Hematopoietic multipotent progenitor cell treated with erythropoietin and hydrocortisone succinate and interleukin-3 and kit ligand, for 6 days (in vitro differentiated cells): Measurements from ENCODE around the gene HTT-AS.

Experiments
- DNase-seq: peaks from one replicate; pipeline ENCODE4 v3.0.0-alpha.2; 2015

HTT-AS gene

DNA sequence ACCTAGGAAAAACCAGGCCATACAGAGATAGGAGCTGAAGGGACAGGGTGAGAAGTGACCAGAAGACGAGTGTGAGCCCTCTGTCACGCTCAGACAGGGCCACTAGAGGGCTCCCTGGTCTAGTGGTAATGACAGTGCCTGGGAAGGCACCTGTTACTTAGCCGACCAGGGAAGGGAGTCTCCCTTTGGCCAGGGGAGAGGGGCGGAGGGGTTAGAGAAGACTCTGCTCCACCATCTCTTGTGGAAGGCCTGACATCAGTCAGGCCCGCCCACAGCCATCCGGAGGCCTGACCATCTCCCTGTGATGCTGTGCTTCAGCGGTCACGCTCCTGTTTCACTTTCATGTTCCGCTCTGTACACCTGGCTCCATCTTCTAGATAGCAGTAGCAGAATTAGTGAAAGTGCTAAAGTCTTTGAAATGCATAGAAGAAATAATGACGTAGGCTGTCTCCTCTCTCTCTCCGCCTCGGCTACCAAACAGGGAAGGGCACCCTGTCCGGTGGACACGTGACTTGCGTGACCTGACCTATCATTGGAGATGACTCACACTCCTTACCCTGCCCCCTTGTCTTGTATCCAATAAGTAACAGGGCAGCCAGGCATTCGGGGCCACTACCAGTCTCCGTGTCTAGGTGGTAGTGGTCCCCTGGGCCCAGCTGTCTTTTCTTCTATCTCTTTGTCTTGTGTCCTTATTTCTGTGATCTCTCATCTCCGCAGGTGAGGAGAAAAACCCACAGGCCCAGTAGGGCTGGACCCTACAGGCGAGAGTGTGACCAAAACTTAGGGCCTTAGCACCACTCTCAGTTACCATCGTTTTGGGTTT, 26.7 kb downstream of the HTT-AS start:
- peak; percentile 84 for DNase-seq

DNA sequence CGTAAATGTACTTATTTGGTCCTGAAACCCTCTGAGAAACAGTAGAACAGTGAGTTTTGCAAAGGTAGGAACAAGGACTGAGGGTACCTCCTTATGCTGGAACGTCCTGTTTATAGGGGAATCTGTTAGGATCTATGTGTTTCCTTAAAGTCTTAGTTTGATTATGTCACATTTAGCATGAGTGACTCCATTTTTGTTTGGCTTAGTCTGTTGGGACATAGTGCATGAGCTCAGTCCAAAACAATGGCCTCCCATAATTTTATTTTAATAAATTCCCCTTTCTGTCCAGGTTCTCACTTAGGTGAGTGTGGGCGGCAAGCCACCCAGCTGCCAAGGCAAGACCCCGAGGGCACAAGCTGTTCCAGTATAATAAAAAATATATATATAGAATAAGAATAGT, 27.7 kb downstream of the HTT-AS start:
- DNase-seq = no peak

DNA sequence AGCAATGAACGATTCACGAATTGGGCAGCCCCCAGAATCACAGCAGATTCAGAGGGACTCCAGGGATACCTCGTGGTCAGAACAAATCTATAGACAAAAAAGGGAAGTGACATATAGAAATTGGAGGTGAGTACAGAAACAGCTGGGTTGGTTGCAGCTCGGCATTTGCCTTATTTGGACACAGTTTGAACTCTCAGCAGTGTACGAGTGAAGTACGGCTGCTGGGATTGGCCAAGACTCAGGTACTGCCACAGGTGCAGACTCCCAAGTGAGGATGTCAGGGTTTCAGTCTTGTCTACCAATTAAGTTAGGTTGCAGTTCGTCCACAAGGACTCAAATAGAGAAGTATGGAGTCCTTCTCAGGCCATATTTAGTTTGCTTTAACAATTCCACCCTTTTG, 28.2 kb downstream of the HTT-AS start:
- no peak for DNase-seq

DNA sequence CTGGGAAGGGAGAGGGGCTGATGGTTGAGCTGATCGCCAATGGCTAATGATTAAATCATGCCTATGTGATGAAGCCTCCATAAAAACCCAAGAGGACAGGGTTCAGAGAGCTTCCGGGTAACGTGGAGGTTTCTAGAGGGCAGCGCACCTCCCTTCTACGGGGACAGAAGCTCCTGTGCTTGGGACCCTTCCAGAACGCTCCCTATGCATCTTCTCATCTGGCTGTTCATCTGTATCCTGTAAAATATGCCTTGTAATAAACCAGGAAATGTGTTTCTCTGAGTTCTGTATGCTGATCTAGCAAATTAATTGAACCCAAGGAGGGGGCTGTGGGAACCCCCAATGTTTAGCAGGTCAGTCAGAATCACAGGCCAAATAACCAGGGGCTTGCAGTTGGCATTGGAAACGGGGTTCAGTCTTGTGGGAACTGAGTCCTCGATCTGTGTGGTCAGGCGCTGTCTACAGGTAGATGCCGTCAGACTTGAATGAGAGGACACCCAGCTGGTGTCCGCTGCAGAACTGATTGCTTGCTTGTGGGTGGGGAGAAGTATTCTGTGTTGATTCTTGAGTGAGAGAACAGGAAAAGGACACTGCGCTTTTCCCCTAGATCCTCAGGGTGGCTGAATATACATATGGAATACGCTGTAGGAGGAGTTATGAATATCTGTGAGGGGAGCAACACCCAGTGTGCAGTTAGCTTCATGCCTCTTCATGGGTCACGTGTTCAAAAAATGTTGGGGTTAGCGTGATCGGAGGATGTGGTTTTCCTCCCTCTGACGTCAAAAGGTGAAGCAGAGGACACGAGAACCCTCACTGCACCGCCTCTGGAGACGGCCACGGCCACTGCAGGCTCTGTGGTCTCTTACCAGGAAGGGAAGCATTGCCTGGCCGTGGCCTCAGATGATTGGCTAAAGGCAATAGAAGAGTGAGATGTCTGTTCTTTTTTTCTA, 29.2 kb downstream of the HTT-AS start:
- DNase-seq = peak; percentile 73

DNA sequence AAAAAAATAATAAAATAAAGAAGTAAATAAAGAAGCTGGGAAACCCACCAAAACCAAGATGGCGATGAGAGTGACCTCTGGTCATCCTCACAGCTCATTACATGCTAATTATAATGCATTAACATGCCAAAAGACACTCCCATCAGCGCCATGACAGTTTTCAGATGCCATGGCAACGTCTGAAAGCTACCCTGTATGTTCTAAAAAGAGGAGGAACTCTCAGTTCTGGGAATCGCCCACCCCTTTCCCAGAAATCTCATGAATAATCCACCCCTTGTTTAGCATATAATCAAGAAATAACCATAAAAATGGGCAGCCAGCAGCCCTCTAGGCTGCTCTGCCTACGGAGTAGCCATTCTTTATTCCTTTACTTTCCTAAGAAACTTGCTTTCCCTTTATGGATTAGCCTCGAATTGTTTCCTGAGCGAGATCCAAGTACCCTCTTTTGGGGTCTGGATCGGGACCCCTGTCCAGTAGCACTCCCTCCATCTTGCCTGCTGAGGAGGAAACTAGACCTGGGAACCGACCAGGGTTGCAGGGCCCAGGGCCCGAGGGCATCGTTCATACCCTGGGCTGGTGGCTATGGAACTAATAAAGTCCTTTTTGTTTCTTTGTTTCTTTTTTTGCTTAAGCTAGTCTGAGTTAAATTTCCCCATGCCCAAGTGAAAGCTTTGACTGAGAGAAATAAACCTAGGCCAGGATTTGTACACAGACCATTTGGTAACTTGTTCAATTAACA, 30.9 kb downstream of the HTT-AS start:
- DNase-seq = no peak

DNA sequence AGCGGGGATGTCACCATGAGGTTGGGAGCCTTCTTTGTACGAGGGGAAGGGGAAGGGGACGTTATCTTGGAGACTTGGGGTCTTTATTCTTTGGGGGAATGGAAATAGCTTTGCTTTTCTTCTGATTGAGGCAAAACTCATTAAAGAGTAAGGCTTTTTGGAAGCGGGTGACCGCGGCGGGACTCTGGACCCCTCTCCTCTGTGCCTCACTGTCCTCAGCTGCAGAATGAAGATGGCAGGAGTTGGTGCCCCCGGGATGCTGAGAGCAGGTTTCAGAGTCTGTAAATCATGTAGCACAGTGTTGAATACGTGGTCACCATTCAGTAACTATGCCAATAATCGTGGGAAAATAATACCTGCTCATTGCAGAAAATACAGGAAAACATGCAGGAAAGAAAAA, 32.1 kb downstream of the HTT-AS start:
- no peak for DNase-seq

DNA sequence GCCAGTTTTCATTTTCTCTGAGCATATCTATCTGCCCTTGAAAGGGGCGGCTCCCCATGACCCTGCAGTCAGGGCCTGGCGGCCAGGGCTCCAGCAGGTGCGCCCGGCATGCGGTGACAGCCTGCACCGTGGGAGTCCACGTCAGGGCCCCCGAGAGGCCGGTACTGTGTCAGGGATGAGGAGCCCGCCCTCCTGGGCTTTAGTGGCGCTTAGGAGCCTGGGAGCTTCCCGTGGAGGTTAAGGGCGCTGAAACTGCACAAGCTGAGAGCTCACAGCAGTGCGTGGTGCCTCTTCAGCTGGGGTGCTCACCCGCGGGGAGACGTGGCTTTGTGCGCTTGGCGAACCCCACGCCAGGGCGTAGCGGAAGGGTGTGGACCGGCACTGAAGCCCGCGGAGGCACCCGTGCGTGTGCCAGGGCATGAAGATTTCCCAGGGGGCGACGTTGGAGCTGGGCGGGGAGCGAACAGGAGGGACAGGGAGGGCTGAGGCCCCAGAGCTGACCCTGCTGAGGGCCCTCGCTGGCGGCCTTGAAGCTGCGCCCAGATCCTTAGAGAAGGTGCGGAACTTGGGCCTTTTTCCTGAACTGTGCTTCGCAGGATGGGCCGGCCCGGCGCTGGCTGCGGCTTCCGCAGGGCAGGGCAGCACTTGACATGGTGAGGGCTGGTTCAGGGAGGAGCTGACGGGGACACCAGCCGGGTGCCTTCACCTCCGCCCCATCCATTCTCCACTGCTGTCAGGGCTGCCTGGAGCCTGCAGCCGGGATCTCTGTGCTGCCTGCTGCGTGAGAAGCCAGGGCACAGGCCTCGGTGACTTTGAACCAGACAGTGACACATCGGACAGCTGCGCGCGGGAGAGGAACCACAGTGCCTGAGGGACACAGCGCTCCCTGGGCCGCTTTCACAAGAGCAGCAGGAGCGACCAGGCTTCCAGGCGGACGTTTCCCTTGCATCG, 32.9 kb downstream of the HTT-AS start:
- peak; percentile 61 for DNase-seq

DNA sequence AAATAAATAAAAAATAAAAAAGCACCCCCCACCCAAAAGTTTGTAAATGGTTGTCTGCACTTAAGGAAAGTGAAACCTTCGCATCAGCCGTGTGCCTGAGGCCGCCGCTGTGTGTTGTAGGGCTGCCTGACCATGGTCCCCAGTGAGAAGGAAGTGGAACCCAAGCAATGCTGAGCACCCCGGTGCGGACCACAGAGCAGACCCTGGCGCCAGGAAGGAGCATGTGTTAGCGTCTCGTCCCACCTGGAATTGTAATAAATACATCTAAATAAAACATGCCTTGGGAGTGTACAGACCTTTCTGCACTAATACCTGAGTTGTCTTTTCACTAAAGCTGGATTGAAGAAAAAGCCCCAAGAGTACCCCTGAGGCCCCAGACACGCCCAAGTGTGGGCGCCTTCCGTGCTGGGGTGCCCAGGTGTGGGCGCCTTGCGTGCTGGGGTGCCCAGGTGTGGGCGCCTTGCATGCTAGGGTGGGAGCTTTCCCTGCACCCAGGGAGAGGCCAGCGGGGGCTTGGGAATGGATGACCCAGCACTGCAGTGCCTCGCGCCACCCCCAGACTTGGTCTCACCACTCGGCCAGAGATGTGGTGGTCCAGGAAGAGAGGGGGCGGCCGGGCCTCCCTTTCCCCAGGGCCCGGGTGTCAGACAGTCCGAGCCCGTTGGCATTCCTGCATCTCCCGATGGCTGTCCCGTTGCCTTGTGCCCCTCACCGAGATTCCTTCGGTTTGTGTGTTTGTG, 33.7 kb downstream of the HTT-AS start:
- no peak for DNase-seq

DNA sequence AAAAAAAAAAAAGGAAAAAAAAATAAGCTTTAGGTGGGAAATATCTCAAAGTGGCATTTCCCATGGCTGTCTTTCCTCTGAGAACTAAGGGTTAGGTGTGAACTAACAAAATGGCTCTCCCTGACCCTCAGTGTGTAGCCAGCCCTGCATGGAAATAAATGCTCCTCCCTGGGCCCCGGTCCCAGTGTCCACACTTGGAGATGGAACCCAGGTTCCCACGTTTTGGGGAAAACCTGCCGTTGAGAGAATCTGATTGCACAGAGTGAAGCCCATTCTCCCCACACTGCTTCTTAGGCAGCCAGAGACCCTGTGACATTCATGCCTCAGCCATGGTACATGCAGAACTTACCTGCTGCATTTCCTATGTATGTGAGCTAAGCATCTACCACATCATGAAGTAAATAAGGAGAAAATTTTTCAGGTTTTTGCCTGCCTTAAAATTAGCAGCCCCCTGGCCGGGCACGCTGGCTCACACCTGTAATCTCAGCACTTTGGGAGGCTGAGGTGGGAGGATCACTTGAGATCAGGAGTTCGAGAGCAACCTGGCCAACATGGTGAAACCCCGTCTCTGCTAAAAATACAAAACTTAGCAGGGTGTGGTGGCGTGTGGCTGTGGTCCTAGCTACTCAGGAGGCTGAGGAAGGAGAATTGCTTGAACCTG, 34.5 kb downstream of the HTT-AS start:
- no peak for DNase-seq

DNA sequence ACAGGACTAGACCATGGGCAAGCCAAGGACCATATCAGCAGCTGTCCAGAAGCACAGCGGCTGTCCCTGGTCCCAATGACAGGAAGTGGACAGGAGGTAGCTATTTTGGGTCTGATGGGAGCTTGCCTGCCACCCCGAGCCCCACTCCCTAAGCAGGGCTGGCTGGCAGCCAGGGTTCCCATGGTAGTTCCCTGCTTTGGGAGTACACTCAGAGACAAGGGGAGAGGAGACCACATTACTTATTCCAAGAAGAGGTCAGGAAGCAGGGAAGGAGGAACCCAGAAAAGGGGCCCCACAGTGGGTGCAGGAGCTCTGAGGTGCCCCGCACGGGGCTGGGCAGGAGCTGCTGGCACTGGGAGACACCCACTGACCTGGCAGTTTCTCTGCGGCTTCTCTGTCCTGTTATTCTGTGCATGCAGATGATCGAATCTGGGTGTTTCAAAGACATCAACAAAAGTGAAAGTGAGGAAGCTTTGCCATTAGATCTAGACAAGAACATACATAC, 36.3 kb downstream of the HTT-AS start:
- peak; percentile 67 for DNase-seq

DNA sequence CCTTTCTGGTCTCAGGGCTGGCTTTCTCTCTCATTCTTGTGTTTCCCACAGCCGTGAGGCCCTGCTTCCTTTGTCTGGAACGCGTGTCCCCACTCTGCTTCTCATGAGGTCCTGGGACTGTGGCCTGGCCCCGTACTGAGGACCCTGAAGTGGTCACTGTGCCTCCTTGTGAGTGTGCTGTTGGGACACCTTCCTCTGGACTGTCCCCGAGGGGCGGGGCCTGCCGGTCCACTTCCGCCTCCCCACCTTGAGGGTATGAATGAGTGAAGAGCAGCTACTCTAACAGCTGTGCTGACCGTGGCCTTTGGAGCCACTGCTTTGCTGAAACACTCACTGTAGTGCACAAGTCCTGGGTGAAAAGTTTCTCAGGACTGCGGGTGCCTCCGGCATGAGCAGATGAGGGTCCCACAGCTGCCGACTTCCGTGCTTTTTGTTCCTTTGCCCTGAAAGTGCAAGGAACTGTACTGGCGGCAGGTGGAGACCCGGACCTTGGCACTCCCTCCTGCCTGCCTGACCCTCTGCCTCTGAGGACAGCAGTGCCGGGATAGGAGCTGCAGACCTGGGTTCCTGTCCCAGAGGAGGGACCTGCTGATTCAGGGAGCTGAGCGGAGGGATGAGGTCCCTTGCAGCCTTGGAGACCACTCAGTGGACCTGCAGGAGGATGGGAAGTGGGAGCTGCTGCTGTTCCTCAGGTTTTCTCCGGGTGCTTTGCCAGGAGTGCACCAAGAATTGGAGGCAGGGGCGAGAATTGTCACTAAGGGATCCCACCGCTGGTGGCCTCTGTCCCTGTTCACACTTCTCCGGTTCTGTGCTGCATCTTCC, 38.0 kb downstream of the HTT-AS start:
- no peak for DNase-seq

DNA sequence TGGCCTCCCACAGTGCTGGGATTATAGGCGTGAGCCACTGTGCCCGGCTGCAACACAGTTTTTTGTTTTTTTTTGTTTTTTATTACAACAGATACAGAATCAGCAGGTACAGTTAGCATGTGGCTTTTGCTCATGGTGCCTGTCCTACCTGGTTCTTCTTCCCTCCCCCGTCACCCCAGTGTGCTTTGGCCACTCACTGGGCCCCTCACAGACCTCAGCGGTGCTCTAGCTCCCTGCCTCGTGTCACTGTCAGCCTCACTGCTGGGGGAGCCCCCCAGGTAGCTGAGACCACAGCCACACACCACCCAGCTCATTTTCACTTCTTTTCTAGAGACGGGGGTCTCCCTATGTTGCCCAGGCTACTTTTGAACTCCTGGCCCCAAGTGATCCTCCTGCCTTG, 38.7 kb downstream of the HTT-AS start:
- DNase-seq = no peak

DNA sequence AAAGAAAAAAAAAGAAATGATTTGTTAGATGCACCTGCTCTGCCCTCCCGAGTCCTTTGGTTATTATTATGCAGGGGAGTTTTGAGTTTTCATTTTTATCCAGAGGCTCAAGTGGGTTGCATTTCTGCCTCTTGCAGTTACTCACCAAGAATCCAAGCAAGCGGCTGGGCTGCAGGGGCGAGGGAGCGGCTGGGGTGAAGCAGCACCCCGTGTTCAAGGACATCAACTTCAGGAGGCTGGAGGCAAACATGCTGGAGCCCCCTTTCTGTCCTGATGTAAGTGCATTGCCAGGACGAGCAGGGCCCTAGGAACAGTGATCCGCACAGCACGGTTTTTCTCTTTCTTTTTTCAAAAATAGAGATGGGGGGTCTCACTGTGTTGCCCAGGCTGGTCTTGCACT, 39.1 kb downstream of the HTT-AS start:
- no peak for DNase-seq

DNA sequence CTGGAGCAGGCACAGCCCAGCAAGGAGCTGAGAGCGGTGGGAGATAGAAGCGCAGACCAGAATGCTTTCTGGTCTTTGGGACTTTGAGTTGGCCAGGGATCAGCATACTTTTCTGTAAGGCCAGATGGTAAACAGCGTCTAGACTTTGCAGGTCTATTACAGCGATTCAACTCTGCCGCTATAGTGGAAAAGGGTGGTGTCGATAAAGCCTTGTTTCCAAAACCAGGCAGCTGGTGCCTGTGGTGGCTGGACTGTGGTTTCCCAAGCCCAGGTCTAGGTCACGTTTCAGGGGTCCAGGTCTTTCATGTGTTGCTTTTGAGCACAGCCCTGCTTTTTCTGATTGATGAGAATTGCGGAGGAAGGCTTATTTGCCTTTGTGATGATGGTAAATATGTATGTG, 40.1 kb downstream of the HTT-AS start:
- DNase-seq = no peak

DNA sequence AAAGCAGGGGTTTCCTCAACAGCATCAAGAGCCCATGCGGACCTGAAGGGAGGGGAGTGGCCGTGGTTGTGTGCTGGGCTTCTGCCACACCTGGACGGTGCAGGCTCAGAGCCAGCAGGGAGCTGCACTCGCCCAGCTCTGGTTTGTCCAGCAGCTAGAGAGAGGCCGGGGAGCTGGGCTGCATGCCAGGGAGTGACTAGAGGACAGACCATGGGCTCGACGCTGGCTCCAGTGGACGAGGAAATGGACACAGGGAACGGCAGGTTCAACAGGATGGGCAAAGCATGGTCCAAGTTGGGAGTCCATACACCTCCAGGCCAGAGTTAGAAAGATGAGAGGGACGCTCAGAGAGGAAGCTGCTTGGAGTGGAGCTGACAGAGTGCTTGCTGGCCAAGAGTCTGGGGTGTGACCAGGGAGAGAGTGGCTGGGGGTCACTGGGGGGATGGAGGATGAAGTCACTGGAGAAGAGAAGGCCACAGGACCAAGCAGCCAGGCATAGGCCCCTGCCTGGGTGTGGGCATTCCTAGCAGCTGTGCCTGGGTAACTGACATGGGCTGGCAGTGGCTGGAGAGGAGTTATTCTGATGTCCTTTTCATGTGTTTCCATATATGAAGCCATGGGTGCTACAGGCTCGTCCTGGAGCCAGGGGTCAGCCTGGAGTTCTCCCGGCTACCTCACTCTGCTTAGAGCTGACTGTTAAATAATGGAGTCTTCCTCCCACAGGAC, 42.8 kb downstream of the HTT-AS start:
- no peak for DNase-seq

DNA sequence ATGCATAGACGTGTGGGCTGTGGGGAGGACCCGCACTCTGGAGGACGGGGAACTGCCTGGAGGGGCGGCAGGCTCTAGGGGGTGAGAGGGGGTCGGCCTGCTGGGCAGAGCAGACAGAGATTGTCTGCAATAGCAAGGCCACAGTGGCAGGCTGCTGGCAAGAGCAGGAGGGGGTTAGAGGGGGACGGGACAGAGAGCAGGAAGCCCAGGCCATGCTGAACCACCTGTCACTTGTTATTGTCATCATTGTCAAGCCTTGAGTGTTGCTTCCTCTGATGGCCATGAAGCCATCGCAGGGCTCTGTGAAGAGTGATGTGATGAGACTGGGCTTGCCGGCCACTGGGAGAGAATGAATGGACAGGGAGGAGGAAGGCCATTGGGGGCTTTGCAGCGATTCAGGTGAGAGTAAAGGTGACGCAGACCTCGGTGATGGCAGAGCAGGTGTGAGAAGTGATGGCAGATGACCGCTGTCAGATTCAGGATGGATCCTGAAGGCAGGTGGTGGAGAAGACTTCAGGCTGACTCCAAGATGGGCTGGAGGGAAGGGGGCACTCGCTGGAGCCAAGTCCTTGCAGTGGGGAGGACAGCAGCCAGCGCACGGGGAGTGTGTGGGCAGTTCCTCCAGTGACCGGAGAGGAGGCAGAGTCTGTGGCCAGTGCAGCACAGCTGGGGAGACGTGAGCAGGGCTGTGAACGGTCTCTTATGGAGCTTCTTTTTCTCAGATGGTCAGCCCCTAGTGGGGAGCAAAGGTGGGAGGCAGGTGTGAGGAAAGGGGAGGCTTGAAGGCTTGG, 43.6 kb downstream of the HTT-AS start:
- DNase-seq = no peak

DNA sequence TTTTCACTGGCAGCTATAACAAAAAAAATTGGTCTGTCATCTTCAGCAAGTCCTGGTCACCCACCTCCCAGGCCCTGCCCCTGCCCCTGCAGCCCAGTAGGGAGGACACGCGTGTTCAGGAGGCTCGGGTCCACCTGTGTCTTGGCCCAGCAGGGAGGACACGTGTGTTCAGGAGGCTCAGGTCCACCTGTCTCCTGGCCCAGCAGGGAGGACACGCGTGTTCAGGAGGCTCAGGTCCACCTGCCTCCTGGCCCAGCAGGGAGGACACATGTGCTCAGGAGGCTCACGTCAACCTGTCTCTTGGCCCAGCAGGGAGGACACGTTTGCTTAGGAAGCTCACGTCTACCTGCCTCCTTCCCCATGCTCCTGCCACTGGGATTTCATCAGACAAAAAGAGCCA, 44.9 kb downstream of the HTT-AS start:
- DNase-seq = no peak

DNA sequence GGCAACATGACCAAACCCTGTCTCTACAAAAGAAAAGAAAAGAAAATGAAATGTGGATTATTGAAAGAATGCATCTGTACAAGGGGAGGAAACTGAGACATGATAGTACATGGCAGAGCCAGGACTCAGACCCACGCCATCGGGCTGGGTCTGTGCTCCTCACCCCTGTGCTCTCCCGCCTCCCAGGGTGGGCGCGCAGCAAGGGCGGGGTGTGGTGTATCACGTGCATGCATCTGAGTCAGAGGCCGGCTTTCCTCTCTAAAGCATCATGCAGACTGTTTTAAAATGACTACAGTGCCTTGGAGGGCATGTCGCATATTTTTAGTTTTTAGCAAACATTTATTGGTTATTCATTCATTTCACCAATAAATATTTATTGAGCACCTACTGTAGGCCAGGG, 47.8 kb downstream of the HTT-AS start:
- DNase-seq = peak; percentile 34
